Inferior parietal cortex (tissue), 1 donor: ENCODE results near the gene MCEE.
"Not testable (repeated sequence)": the region's sequence is repeated elsewhere in the genome, so short reads cannot be mapped to it uniquely, and the experiment has no call there.

ENCODE experiments used
- DNase-seq: peaks from one replicate; pipeline ENCODE4 v3.0.0-alpha.2; 2016; ENCODE audit errors: extremely low spot score

The MCEE gene

GRCh38 chr2:71130152-71130904, at the start of gene MCEE, which contains the start of gene MPHOSPH10:
Gene MCEE, minus strand, starts transcription at chr2:71130229. Its CDS starts 10 bp downstream, at chr2:71130219.
Gene MPHOSPH10, plus strand, starts transcription at chr2:71130634. Its CDS starts 32 bp downstream, at chr2:71130666.
- DNase-seq = peak; percentile 89

GRCh38 chr2:71178836-71179235, 48.8 kb upstream of the MCEE start:
- DNase-seq = not testable (repeated sequence)

GRCh38 chr2:71174207-71174606, 44.2 kb upstream of the MCEE start:
- no peak for DNase-seq

DNA sequence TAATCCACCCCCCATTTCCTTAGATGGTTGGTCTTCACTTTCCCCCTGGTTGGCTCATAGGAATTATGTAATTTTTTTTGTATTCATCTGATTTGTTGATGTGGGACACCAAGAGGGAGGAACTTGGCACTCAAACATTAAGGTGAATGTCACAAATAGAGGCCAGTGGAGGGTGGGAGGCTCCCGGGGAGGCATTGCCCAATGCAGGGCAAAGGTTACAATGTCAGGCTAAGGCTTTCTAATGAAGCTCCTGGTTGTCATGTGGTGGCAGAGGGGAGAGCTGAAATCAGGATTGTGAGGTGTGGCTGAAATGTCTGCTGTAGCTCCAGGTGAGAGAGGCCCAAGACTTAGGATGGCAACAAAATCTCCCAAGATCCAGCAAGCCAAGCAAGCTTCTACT, 43.1 kb upstream of the MCEE start:
- no peak for DNase-seq

DNA sequence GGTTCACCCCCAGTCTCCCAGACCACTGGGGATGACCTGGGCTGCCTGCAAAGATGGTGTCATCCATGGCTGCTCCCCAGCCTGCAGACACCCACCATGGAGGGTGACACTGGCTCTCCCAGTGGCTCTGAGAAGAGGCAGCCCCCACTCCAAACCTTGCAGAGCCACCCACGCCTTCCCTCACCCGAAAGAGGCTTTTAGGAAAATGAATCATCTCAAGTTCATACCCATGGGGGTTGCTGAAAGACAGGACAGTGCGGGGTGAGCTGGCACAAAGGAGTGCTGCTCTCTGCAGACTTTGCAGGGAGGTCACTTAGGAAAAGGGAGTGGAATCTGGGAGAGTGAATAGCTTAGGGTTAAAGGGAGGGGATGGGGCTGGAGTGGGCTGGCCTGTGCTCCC, 36.8 kb upstream of the MCEE start:
- DNase-seq = no peak

- peak; percentile 65 for DNase-seq
Observed at GRCh38 chr2:71157124-71157793, 27.2 kb upstream of the MCEE start.

DNA sequence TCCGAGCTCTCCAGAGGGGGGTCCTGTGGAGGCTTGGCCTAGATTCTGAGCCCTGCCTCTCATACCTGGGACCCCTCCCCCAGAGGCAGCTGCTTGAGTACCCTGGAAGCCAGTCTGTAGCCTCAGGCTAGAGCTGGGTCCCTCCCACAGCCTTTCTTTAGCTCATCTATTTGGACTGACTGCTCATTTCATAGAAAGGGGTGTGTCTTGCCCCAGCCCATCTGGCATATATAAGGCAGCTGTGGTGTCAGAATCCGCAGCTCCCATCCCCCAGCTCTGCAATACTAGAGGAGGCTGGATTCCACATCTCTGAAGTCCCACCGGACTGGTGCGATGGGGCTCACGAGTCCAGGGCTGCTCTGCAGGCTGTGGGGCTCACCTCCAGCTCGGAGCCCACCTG, 26.5 kb upstream of the MCEE start:
- no peak for DNase-seq

- no peak for DNase-seq
Observed at GRCh38 chr2:71155846-71156245, 25.8 kb upstream of the MCEE start.

GRCh38 chr2:71154798-71155197, 24.8 kb upstream of the MCEE start:
- no peak for DNase-seq

DNA sequence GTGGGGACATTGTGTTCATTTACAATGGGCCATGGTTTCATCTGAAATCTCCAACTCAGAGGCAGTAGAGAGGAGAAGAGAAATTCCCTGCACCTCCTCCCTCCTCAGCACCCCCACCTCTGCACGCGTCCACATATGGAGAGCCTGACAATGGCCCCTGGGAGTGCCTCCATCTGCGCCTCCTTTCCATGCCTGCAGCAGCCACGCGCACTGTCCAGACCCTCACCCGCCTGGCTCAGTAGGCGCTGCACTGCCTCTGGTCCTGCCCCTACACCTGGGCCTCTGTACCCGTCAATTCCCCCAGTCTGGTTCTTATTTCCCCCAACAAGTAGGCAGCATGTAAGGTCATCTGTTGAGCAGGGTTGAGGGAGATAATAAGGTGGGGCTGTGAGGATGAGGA, 24.2 kb upstream of the MCEE start:
- no peak for DNase-seq

DNA sequence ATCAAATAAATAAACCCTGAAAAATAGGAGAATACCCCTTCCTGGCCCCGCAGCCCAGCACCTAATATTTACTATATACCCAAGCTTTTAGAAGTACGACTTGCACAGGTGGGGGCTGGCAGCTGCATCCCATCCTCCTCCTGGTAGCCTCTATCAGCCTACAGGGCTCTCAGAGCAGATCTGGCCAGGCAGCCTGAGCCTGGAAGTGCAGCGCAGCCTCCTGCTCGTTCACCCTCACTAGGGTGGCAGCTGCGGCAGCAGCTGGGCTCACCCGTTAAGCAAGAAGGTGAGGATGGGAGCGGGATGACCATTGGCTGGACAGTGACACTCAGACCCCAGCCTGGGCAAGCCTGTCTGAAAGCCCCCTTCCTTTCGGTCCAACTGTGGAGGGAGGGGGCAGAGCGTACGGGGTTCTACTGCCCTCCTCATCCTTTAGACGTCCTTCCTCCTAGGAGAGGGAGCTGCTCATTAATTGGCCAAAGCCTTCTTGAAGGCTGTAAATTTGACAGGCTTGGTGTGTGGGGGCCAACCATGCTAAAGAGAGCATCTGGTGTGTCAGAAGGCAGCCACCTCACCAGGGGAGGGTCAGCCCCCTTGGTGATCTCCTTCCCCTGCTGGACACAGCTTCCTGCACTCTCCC, 23.7 kb upstream of the MCEE start:
- no peak for DNase-seq

- DNase-seq = no peak
Observed at GRCh38 chr2:71151620-71152019, 21.6 kb upstream of the MCEE start.

- no peak for DNase-seq
Observed at GRCh38 chr2:71150082-71150816, 20.2 kb upstream of the MCEE start.

DNA sequence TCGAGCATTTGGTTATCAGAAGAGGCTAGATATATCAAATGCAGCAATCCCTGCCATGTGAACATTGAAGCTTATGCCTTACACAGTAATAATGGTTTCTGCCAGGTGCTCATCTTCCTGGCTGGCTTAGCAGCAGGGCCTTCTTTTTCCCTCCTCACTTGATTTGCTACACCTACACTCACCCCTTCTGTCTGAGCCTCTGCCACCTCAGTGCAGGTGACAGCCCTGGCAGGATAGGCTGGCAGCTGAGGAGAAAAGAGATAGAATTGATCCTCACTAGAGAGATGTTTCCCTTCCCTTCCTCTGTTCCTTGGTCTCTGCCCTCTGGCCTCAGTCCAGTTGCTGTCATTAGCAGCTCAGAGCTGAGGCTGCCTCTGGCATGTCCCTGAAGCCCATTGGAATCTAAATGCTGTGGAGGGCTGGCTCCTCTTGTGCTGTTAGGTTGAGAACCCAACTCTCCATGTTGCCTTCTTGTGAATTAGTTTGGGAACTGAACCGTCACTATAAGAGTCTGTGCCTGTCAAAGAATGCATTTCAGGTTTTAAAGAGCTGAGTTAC, 18.6 kb upstream of the MCEE start:
- DNase-seq = no peak

- no peak for DNase-seq
Observed at GRCh38 chr2:71143782-71144181, 13.8 kb upstream of the MCEE start.

GRCh38 chr2:71136174-71136573, 6.1 kb upstream of the MCEE start:
- no peak for DNase-seq

DNA sequence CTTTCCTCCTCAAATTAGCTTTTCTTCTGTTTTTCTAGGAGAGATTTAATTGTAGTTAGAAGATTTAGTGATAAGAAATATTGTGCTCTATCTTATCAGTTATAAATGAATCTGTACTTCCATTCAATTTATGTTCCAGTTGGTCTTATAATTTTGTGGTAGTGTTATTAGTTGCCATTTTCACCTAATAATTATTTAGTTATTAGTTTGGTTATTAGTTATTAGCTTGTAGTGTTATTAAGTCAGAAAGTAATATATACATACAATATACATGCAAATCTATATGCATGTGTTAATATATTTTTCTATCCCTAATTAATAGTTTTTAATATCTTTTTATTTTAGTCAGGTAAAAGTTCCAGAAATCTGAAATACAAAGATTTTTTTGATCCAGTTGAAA, 3.6 kb upstream of the MCEE start:
- no peak for DNase-seq

DNA sequence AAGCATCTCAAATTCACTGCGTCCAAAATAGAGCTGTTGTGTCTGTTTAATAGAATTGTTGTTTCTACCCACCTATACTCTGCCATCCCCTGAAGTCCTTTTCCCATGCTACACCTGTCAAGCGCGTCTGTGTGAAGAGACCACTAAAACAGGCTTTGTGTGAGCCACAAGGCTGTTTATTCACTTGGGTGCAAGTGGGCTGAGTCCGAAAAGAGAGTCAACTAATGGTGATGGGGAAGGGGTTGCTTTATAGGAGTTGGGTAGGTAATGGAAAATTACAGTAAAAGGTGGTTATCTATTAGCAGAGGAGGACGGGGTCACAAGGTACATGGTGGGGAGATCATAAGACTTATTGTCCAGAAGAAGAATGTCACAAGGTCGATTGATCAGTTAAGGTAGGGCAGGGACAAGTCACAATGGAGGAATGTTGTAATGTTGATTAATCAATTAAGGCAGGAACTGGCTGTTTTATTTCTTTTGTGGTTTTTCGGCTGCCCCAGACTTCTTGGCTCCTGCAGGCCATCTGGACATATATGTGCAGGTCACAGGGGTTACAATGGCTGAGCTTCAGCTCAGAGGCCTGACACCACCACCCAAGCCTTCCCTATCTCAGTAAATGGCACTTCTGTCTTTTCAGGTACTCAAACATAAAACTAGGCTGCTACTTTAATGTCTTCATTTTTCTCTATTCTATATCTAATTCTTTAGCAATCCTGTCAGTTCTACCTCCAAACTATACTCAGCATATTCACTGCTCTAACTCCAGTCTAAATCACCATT, 1.5 kb upstream of the MCEE start:
- DNase-seq = not testable (repeated sequence)

DNA sequence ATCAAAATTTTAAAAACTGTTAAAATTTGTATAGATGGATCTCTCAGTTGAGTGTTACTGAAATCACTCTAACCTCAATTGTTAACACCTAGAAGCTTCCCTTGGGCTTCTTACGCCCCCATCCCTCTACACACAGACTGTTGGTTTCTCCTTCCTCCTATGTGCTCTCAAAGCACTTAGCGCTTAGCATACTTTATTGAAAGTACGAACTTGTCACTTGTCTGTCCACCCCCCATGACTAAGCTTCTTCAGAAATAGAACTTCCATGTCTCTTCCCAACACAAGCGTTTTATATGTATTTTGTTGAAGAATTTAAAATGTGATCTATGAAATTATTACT, 846 bp upstream of the MCEE start:
- DNase-seq = no peak

DNA sequence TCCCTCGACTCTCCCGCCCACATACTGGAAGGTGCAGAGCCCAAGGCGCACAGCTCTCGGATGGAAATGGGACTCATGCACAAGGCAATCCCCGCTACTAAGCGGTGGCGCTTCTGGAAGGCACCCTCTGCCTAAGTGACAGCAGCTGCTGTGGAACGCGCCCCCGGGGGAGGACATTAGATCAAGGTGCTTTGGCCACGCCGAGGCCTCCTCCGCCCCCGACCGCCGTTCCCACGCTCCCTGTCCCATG, 202 bp downstream of the MCEE start:
- no peak for DNase-seq

GRCh38 chr2:71129114-71129901, 721 bp downstream of the MCEE start:
- no peak for DNase-seq
